ENCODE measurements around the gene FNDC7.

GRCh38 chr1:108753363-108753762, 40.7 kb downstream of the FNDC7 start:
- TF ChIP-seq, protein P1, sequence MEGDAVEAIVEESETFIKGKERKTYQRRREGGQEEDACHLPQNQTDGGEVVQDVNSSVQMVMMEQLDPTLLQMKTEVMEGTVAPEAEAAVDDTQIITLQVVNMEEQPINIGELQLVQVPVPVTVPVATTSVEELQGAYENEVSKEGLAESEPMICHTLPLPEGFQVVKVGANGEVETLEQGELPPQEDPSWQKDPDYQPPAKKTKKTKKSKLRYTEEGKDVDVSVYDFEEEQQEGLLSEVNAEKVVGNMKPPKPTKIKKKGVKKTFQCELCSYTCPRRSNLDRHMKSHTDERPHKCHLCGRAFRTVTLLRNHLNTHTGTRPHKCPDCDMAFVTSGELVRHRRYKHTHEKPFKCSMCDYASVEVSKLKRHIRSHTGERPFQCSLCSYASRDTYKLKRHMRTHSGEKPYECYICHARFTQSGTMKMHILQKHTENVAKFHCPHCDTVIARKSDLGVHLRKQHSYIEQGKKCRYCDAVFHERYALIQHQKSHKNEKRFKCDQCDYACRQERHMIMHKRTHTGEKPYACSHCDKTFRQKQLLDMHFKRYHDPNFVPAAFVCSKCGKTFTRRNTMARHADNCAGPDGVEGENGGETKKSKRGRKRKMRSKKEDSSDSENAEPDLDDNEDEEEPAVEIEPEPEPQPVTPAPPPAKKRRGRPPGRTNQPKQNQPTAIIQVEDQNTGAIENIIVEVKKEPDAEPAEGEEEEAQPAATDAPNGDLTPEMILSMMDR (conservative IDR thresholded peaks at IDR 0.05; ENCODE audit: low read length), result no peak
- TF ChIP-seq EZH2phosphoT487 (IDR thresholded peaks at IDR 0.05; ENCODE audit: borderline replicate concordance, low read depth, low read length), result no peak
